B cell (primary cell): ENCODE measurements around the gene FANCL.
"Not testable (repeated sequence)": the region's sequence is repeated elsewhere in the genome, so short reads cannot be mapped to it uniquely, and the experiment has no call there.

ENCODE experiments used
- EZH2 ChIP-seq: IDR thresholded peaks from 2 replicates; pipeline ENCODE4 v1.6.1; 2012; ENCODE audit warnings: borderline replicate concordance, low read depth, mild to moderate bottlenecking, moderate library complexity, low read length; ENCODE audit not compliant: insufficient read depth, poor library complexity, severe bottlenecking
- TF ChIP-seq, protein P1 (sequence below): fragments of 200-600 bp; IDR thresholded peaks from one replicate; pipeline ENCODE4 v1.8.0; 2022; ENCODE audit warnings: antibody characterized with exemption, mild to moderate bottlenecking

DNA sequence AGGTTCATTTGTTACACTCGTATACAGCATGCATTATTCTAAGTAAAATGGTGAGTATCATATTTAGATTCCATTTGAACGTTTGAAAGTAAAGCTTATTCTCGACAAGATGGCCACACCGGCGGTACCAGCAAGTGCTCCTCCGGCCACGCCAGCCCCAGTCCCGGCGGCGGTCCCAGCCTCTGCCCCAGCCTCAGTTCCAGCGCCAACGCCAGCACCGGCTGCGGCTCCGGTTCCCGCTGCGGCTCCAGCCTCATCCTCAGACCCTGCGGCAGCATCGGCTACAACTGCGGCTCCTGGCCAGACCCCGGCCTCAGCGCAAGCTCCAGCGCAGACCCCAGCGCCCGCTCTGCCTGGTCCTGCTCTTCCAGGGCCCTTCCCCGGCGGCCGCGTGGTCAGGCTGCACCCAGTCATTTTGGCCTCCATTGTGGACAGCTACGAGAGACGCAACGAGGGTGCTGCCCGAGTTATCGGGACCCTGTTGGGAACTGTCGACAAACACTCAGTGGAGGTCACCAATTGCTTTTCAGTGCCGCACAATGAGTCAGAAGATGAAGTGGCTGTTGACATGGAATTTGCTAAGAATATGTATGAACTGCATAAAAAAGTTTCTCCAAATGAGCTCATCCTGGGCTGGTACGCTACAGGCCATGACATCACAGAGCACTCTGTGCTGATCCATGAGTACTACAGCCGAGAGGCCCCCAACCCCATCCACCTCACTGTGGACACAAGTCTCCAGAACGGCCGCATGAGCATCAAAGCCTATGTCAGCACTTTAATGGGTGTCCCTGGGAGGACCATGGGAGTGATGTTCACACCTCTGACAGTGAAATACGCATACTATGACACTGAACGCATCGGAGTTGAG is 10.4 kb upstream of the FANCL start:
- TF ChIP-seq, protein P1, sequence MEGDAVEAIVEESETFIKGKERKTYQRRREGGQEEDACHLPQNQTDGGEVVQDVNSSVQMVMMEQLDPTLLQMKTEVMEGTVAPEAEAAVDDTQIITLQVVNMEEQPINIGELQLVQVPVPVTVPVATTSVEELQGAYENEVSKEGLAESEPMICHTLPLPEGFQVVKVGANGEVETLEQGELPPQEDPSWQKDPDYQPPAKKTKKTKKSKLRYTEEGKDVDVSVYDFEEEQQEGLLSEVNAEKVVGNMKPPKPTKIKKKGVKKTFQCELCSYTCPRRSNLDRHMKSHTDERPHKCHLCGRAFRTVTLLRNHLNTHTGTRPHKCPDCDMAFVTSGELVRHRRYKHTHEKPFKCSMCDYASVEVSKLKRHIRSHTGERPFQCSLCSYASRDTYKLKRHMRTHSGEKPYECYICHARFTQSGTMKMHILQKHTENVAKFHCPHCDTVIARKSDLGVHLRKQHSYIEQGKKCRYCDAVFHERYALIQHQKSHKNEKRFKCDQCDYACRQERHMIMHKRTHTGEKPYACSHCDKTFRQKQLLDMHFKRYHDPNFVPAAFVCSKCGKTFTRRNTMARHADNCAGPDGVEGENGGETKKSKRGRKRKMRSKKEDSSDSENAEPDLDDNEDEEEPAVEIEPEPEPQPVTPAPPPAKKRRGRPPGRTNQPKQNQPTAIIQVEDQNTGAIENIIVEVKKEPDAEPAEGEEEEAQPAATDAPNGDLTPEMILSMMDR, result not testable (repeated sequence)
- TF ChIP-seq EZH2, result not testable (repeated sequence)
